BE2C (cell line): ENCODE measurements around the gene KAZN.

Source experiments
- DNase-seq: peaks from one replicate; pipeline ENCODE4 v3.0.0-alpha.2; 2020
- H3K27me3 ChIP-seq: fragments of 250-450 bp; sonication (Bioruptor Pico); 2 replicates; pipeline ENCODE4 v1.5.1; 2020; ENCODE audit warnings: mild to moderate bottlenecking
- H3K36me3 ChIP-seq: fragments of 250-450 bp; sonication (Bioruptor Pico); 2 replicates; pipeline ENCODE4 v1.5.1; 2020; ENCODE audit warnings: mild to moderate bottlenecking
- H3K4me1 ChIP-seq: fragments of 250-450 bp; sonication (Bioruptor Pico); 2 replicates; pipeline ENCODE4 v1.5.1; 2020
- H3K4me3 ChIP-seq: 2 replicates; pipeline ENCODE4 v1.5.1; 2011; ENCODE audit warnings: low read depth, low read length
- H3K9me3 ChIP-seq: fragments of 250-450 bp; sonication (Bioruptor Pico); 2 replicates; pipeline ENCODE4 v1.5.1; 2020
- TF ChIP-seq, protein P1 (sequence below): IDR thresholded peaks from 2 replicates; pipeline ENCODE4 v1.5.1; 2012; ENCODE audit warnings: mild to moderate bottlenecking, low read depth, low read length

The KAZN gene

GRCh38 chr1:14781811-14782210, 183.3 kb downstream of the KAZN start:
- H3K36me3 ChIP-seq: no peaks in the 10 kb centered on the region
- no peak overlapping the region for H3K4me3 ChIP-seq
- no peaks in the 10 kb centered on the region for H3K27me3 ChIP-seq
- DNase-seq: no peak
- no peaks in the 10 kb centered on the region for H3K9me3 ChIP-seq
- no peaks in the 10 kb centered on the region for H3K4me1 ChIP-seq
- TF ChIP-seq, protein P1, sequence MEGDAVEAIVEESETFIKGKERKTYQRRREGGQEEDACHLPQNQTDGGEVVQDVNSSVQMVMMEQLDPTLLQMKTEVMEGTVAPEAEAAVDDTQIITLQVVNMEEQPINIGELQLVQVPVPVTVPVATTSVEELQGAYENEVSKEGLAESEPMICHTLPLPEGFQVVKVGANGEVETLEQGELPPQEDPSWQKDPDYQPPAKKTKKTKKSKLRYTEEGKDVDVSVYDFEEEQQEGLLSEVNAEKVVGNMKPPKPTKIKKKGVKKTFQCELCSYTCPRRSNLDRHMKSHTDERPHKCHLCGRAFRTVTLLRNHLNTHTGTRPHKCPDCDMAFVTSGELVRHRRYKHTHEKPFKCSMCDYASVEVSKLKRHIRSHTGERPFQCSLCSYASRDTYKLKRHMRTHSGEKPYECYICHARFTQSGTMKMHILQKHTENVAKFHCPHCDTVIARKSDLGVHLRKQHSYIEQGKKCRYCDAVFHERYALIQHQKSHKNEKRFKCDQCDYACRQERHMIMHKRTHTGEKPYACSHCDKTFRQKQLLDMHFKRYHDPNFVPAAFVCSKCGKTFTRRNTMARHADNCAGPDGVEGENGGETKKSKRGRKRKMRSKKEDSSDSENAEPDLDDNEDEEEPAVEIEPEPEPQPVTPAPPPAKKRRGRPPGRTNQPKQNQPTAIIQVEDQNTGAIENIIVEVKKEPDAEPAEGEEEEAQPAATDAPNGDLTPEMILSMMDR: no peak

- Histone ChIP-seq H3K4me1 (no peaks in the 10 kb centered on the region), H3K4me3 (no peak overlapping the region), H3K27me3 (no peaks in the 10 kb centered on the region), H3K9me3 (no peaks in the 10 kb centered on the region), H3K36me3 (no peaks in the 10 kb centered on the region)
- TF ChIP-seq, protein P1: no peak
- no peak for DNase-seq
Observed at GRCh38 chr1:14782741-14783591, 184.5 kb downstream of the KAZN start.

DNA sequence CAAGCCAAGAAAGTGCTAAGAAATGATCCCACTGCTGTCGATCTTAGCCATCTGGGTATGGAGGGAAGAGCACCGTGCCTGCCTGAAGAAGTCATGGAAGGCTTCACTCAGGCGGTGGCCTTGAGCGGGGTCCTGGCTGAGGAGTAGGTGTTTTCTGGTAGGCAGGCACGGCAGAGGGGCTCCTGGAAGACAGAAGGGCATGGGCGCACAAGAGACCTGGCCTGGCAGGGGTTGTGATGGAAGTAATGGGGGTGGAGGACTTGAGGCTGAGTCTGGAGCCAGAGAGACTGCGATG, 185.1 kb downstream of the KAZN start:
- TF ChIP-seq, protein P1: no peak
- no peak overlapping the region for H3K4me3 ChIP-seq
- DNase-seq: no peak

DNA sequence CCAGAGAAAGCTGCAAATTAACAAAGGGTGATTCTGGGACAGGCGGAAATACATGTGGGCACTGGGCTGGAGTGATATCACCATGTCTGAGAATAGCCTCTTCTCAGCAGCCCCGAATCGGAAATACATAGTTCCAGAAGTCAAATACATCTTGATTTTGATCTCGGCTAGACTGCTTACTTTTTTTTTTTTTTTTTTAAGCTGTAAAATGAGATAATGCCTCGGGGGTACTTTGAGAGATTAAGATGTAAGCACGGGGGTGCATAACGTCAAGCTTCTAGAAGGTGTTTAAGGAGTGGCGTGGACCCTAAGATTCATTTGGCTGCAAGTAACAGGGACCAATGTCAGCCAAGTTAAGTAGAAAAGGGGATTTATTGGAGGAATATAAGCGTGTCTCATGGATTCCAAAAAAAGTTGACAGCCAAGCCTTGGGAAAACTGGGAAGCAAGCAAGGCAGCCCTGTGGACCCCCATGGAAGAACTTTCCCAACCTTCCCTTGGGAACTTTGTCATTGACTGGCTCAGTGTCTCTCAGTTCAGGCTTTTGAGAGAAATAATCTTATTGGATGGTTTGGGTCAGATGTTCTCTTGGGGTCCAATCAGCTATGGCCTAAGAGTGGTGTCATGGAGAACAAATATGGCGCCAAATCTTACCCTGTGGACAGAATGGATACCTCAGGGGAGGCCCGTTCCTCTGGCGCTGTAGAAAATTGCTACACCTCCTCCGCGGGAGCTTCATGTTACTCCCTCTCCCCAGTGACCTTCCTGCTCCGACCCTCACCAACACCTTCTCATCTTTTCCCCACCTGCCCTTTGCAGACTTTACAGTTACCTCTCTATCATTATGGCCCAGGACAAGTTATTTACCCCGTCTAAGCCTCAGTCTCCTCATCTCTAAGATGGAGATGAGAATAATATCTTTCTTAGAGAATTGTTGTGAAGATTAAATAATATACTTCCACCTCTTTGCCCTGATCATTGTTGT, 186.6 kb downstream of the KAZN start:
- Histone ChIP-seq H3K4me3 (no peak overlapping the region), H3K4me1 (no peaks in the 10 kb centered on the region), H3K9me3 (no peaks in the 10 kb centered on the region), H3K36me3 (no peaks in the 10 kb centered on the region), H3K27me3 (no peaks in the 10 kb centered on the region)
- no peak for DNase-seq
- TF ChIP-seq, protein P1: no peak

More for the DNA sequence above, 185.1 kb downstream of the KAZN start:
- no peaks in the 10 kb centered on the region for H3K9me3 ChIP-seq
- no peaks in the 10 kb centered on the region for H3K4me1 ChIP-seq
- H3K27me3 ChIP-seq: no peaks in the 10 kb centered on the region
- no peaks in the 10 kb centered on the region for H3K36me3 ChIP-seq

- no peak overlapping the region for H3K4me3 ChIP-seq
- no peaks in the 10 kb centered on the region for H3K36me3 ChIP-seq
- no peaks in the 10 kb centered on the region for H3K9me3 ChIP-seq
- TF ChIP-seq, protein P1: no peak
- DNase-seq: no peak
- H3K27me3 ChIP-seq: no peaks in the 10 kb centered on the region
- H3K4me1 ChIP-seq: no peaks in the 10 kb centered on the region
Observed at GRCh38 chr1:14786109-14786675, 187.7 kb downstream of the KAZN start.
